8988T (cell line): ENCODE results near the gene SLC51A.

ENCODE experiments used
- DNase-seq: peaks from one replicate; pipeline ENCODE4 v3.0.0; 2011

The SLC51A gene

GRCh38 chr3:196217307-196218154, 1.2 kb downstream of the SLC51A start:
- DNase-seq, result no peak

- DNase-seq, result no peak
These were observed 1.9 kb downstream of the SLC51A start for GRCh38 chr3:196218155-196218712.

DNA sequence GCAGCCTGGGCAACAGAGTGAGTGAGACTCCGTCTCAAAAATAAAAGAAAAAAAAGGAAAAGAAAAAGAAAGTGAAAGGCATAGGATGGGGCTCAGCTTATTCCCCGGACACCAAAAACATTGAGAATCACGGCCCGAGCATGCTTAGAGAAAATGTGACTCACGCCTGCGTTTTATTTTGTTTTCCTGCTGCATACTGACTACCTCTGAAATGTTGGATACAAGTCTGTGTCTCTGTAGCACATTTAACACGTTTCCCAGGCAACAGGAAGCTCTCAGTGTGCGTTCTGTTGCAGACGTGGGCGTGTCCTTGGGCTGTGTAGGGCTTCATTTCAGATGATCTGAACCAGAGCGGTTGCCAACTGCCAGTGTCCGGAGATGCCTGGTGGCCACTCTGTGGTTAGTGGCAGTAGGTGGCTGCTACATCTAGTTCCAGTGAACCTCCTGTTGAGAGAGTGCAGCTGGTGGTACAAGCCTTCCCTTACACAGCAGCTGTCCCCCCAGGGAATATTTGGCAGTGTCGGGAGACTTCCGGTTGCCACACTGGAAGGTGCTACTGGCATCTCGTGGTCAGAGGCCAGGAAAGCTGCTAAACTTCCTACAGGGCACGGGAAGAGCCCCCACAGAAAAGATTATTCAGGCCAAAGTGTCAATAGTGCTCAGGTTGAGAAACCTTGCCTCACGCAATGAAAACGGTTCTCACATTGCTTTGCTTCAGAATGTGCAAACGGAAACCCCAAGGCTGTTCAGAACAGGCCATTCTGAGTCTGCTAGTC, 3.0 kb downstream of the SLC51A start:
- no peak for DNase-seq

GRCh38 chr3:196219970-196220311, 3.6 kb downstream of the SLC51A start:
- no peak for DNase-seq

GRCh38 chr3:196220587-196220986, 4.3 kb downstream of the SLC51A start:
- no peak for DNase-seq

DNA sequence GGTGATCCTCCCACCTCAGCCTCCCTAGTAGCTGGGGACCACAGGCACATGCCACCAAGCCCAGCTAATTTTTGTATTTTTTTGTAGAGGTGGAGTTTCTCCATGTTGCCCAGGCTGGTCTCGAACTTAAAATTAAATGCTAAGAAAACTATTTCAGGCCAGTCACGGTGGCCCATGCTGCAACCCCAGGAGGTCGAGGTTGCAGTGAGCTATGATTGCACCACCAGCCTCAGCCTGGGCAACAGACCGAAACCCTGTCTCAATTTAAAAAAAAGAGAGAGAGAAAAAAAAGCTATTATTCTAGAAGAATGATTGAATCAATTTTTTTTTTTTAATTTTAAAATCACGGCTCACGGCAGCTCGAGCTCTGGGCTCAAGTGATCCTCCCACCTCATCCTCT, 4.7 kb downstream of the SLC51A start:
- no peak for DNase-seq

DNA sequence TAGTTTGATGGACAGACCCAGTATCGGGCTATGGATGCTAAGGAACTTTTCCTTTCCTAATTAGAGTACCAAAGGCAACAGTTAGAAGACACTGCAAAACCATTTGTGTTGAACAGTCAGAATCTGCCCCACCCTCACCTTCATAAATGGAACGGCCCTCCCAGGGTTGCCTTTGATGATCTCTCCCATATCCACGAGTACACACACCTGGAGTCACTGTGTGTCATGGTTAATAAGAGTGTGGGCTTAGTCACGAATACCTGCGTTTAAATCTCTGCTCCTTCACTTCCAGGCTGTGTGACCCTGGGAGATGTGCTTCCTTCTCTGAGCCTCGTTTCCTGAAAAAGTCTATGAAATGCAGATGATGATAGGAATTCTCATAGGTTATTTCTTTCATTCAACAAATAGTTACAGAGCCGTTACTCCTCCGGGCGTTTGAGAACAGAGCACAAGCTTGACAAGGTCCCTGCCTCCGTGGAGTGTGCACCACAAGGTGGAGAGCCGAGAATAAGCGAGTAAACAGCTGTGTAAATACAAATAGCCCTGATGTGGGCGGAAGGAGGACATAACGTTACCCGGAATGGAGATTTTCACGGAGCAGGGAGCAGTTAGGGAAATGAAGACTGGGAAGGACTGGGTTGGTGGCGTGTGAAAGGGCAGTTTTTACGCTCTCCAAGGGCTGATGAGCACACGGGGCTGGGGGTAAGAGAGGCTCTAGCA, 6.7 kb downstream of the SLC51A start:
- DNase-seq, result no peak

- DNase-seq, result no peak
These were observed 8.8 kb downstream of the SLC51A start for GRCh38 chr3:196225086-196225485.

GRCh38 chr3:196225763-196226364, 9.5 kb downstream of the SLC51A start:
- no peak for DNase-seq

DNA sequence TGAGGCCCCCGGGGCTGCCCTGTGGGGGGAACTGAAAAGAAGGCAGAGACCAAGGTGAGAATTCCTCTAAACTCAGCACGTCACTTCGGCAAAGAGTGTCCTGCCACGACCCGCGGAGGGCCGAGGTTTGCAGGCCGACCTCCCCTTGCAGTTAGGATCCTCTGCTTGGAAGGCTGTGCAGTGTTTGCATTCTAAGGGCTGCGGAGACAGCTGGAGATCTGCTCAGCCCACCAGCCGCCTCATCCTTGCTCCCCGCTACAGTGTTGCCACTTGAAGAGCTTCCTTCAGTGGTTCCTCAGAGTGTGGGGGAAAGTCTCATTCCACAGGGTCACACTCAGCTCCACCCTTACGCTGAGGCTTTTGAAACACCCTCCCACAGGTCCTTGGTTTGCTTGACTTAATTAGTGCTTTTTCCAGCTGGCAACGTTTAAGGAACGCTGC, 10.8 kb downstream of the SLC51A start:
- DNase-seq, result no peak

DNA sequence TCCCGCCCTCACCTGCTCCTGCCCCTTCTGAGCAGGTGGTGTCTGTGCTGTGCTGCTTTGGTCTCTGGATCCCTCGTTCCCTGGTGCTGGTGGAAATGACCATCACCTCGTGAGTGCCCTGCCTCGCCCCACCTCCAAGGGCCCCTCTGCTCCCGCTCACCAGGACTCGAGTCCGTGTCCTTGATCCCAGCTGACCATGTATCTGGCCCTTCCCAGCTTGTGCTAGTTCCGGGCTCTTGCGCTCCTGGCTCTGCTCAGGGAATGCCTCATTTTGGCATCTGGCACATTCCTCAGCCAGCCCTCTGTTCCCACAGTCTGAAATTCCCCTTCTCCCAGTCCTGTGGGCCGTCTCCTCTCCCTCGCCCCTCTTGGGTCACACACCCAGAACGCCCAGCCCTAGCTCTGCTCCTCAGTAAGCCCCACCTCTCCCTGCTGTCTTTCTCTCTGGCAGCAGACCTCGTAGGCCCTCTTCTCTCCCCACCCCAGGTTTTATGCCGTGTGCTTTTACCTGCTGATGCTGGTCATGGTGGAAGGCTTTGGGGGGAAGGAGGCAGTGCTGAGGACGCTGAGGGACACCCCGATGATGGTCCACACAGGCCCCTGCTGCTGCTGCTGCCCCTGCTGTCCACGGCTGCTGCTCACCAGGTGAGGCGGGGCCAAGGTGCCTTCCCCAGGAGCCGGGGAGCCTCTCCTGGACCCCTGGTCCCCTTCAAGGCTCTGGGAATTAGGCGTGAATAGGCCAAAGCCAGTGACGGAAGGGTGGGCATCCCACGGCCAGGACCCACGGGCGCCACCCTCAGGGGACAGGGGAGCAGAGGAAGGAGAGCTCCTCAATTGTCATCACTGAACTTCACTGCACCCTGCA, 11.5 kb downstream of the SLC51A start:
- no peak for DNase-seq

DNA sequence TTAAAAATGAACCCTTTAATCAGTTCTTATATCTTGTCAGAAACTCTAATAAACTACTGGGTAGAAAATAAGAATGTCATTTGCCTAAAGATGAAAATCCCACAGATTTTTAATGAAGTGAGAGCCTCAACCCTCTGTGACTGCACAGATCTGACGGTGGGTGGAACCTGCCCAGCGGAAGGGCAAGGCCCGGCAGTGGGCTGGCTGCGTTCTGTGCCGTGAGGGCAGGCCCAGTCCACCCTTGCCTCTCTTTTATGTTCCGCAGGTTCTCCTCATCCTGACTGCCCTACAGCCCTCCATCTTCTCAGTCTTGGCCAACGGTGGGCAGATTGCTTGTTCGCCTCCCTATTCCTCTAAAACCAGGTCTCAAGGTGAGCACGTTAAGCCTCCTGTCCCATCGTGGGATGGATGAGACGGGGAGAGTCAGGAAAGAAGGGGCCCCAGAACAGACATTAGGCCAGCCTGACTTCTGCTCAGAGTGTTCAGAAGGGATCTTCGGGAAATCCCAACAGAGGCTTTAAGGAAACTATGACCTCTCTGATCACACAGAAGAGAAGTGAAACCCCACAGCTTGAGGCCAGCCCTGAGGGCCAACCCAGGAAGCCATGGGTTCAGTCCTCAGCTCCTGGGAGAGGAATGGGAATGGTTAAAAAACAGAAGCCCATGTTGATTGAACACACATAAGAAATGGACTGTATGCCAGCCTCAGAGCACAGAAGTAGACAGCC, 16.0 kb downstream of the SLC51A start:
- DNase-seq, result no peak

DNA sequence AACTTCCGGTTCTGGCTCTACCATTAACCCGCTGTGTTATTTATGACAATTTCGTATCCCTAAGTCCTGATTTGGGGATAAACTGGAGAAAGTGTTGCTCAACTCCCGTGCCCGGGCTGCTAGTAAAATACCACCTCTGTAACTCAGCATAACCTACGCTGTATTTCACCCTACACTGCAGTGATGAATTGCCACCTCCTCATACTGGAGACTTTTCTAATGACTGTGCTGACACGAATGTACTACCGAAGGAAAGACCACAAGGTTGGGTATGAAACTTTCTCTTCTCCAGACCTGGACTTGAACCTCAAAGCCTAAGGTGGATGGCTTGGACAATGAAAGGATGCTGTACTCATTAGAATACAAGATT, 16.5 kb downstream of the SLC51A start:
- DNase-seq, result no peak

DNA sequence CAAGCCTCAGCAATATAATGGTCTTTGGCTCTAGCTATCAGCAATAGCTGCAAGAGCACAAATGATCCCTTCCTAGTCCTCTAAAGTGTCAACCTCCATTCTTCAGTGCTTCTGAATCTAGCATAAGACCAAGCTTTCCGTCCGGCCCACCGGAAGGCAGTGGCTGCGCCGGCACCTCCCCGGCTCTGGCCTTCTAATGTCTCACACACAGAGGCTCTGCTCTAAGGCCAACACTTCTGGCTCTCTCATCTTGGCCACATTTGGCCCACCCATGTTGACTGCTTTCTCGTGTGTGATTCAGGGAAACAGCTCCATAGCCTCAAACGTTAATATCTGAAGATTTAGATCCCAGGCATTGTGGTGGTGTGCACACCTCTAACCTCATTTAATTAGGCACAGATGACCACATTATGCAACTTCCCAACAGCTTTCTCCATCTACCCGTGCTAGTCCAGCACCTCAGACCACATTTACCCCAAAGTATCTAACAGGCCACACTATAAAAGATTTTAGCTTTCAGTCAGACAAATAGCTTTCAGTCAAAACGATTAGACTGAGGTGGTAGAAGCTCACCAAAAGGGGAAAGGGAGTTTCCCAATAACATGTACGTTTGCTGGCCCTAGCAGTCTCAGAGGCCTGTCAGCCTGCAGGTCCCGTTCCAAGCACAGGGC, 19.3 kb downstream of the SLC51A start:
- DNase-seq, result no peak

- no peak for DNase-seq
These were observed 19.9 kb downstream of the SLC51A start for GRCh38 chr3:196236223-196236622.

- DNase-seq, result no peak
These were observed 20.9 kb downstream of the SLC51A start for GRCh38 chr3:196237203-196237602.

DNA sequence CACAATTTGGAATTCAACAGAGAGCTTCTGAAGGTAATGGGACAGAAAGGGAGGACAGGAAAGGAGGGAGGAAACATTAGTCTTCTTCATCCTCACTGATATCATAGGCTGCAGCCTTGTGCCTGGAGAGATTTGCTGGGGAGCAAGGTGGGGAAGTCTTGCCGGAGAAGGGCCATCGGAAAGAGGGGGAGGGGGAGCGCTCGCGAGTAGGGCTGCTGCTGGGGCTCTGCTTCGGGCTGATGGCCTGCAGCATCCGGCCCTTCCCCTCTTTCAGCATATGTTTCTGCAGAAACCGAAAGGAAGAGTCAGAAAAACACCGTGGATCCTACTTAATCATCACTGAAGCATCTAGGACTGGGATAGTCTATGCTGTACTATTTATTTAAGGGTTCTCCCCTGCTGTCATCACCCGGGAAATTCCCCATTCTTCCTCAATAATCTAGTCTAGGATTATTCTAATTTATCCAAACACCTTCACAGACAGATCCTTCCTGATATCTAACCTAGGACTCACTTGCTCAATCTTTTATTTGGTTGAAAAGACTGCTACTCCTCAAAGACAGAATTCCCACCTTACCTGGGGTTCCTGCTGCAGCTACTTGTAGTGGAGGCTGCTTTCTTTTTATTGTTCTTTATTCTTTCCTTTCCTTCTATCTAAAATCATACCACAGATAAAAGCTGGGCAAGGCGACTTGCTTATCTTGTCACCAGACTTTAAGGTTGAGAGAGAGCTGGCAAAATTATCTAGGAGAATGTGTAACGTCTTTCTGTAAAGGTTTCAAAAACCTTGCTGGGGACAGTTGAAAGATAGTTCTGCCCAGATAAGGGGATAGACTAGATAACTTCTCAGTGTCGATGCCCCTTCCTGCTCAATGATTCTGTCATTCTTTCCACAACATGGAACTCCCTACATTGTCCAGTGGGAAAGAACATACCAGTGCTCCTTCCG, 22.6 kb downstream of the SLC51A start:
- no peak for DNase-seq

DNA sequence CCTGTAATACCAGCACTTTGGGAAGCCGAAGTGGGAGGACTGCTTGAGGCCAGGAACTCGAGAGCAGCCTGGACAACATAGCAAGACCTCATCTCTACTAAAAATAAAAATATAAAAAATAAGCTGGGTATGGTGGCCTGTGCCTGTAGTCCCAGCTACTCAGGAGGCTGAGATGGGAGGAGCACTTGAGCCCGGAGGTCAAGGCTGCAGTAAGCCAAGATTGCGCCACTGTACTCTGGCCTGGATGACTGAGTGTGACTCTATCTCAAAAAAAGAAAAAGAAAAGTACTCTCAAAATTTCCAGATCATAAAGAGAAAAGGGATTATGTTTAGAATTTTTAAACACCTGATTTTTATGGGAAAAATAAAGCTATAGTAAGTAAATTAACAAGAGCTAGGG, 24.1 kb downstream of the SLC51A start:
- DNase-seq, result no peak

GRCh38 chr3:196241704-196242103, 25.4 kb downstream of the SLC51A start:
- no peak for DNase-seq
